ENCODE measurements around the gene ACADS. TPM values are rescaled to one million over a fixed set of nuclear protein-coding genes. Genes with fewer than 3 reads are reported as not detected.

Gene ACADS
- total and polyA plus RNA-seq, 9 of the 15 experiments (the other 6 are each of a cell fraction or from before 2014, with no cell fraction given): 0.06 to 20.3 (median 8.8) TPM

GRCh38 chr12:120686690-120687577 is 38.7 kb upstream of the ACADS start, which contains the start of gene MLEC (continued):
- TF ChIP-seq AFF1 (IDR thresholded peaks at IDR 0.05; ENCODE audit: low read depth in 1 of 2, partially characterized antibody in 2 of 2): no peak
- TF ChIP-seq NFRKB (IDR thresholded peaks at IDR 0.05; ENCODE audit: low read depth): no peak; the same call in 1 of the 2 replicates
- TF ChIP-seq C11orf30 (IDR thresholded peaks at IDR 0.05; ENCODE audit: low read depth): peak; percentile 83
- TF ChIP-seq NRF1 (conservative IDR thresholded peaks at IDR 0.05 in 1 of 2, IDR thresholded peaks at IDR 0.05 in 1 of 2): peak; percentile 84 to 87
- no peak for TF ChIP-seq TGIF2 (CRISPR knock-in tag; IDR thresholded peaks at IDR 0.05)
- TF ChIP-seq MEF2D (tag; conservative IDR thresholded peaks at IDR 0.05; ENCODE audit: low read depth): no peak
- TF ChIP-seq TAF15 (IDR thresholded peaks at IDR 0.05; ENCODE audit: low read depth, low read length): no peak
- peak; percentile 99 for TF ChIP-seq GABPA (tag; conservative IDR thresholded peaks at IDR 0.05; ENCODE audit: low read depth)
- peak; percentile 25 to 42; a peak in 2 of 4 replicates for TF ChIP-seq SIX5 (IDR thresholded peaks at IDR 0.05; ENCODE audit: borderline replicate concordance in 1 of 2, insufficient read depth in 1 of 2, low read depth in 1 of 2, low read length in 2 of 2)
- TF ChIP-seq BRF1 (IDR thresholded peaks at IDR 0.05; ENCODE audit: borderline replicate concordance, extremely low read depth, insufficient read length): no peak
- no peak for TF ChIP-seq ATF2 (CRISPR knock-in tag; IDR thresholded peaks at IDR 0.05)
- no peak for TF ChIP-seq BCOR (IDR thresholded peaks at IDR 0.05)
- TF ChIP-seq POLR3A (IDR thresholded peaks at IDR 0.05; ENCODE audit: borderline replicate concordance, extremely low read depth, insufficient read depth, insufficient read length): no peak
- peak; percentile 77 for TF ChIP-seq ETV1 (tag; conservative IDR thresholded peaks at IDR 0.05; ENCODE audit: low read depth)
- TF ChIP-seq TRIM28 (IDR thresholded peaks at IDR 0.05): no peak; the same call in 1 of the 2 replicates
- TF ChIP-seq PHB2 (IDR thresholded peaks at IDR 0.05; ENCODE audit: low read depth): no peak
- peak; percentile 81 for TF ChIP-seq E2F1 (CRISPR knock-in tag; IDR thresholded peaks at IDR 0.05)
- no peak for TF ChIP-seq ZNF175 (CRISPR knock-in tag; IDR thresholded peaks at IDR 0.05; ENCODE audit: low read depth)
- TF ChIP-seq NUFIP1 (IDR thresholded peaks at IDR 0.05; ENCODE audit: partially characterized antibody): no peak
- TF ChIP-seq HNRNPH1 (optimal IDR thresholded peaks at IDR 0.05; ENCODE audit: low read depth, low read length): no peak

Measured in K562 (cell line).